Stimulated activated CD8-positive, alpha-beta memory T cell treated with anti-CD3 and anti-CD28 coated beads, Interleukin-2, amount 100 ng/mL, for 1 hour (primary cell): ENCODE data around the gene CYP2B6.
"Not testable (repeated sequence)": the region's sequence is repeated elsewhere in the genome, so short reads cannot be mapped to it uniquely, and the experiment has no call there.

Experiments
- DNase-seq, 2 donors: peaks; one replicate each; pipeline ENCODE4 v3.0.0-alpha.2; 2020; ENCODE audit warnings: low read depth in 2 of 2

Gene CYP2B6

DNA sequence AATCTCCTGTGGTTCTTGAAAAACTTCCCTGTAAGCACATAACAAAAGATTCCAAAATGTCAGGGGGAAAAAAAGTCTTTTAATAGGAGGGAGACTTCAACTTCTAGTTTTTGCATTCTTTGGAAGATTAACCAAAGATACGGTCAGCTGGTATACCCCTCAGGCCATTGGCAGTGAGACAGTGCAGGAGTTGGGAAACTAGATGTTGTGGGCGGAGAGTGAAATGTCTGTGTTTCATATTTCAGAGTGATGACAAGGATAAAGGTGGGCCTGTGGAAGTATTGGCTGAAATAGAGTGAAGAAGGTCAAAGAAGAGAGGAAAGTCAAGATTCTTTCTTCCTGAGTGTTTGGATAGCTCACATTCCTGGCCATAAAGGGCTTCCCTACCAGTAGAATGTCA lies 40.8 kb downstream of the CYP2B6 start:
- DNase-seq = no peak

DNA sequence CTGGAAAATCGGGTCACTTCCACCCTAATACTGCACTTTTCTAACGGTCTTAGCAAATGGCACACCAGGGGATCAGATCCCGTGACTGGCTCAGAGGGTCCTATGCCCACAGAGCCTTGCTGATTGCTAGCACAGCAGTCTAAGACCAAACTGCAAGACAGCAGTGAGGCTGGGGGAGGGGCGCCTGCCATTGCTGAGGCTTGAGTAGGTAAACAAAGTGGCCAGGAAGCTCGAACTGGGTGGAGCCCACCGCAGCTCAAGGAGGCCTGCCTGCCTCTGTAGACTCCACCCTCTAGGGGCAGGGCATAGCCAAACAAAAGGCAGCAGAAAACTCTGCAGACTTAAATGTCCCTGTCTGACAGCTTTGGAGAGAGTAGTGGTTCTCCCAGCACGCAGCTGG lies 42.2 kb downstream of the CYP2B6 start:
- DNase-seq = not testable (repeated sequence)

DNA sequence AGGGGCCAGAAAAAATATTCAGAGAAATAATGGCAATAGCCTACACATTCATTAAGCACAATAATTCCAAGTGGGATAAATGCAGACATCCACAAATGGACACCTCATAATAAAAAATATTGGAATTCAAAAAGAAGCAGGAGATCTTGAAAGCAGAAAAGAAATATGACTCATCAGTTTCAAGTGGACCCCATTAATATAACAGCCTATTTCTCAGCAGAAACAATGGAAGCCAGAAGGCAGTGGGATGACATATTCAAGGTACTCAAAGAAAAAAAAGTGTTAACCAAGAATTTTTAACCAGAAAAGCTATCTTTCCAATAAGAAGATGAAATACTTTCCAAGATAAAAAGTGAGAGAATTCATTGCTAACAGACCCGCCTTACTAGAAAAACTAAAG lies 48.7 kb downstream of the CYP2B6 start:
- DNase-seq = no peak

DNA sequence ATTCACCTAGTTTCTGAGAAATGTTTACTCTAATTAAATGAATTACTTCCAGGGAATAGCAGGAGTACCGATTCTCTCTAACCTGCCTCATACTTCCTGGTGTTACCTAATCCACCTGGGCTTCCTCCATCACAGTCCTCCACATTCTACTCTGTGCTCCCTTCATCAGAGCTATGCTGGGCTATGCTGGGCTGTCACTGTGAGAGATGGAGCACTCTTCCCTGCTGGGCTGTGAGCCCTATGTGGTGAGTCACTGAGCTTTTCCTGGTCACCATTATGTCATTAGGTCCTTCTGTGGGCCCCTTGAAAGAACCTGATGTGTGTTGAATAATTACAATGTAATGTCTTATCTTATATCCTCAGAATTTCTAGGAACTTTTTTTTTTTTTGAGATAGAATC lies 54.0 kb downstream of the CYP2B6 start:
- DNase-seq = not testable (repeated sequence)

DNA sequence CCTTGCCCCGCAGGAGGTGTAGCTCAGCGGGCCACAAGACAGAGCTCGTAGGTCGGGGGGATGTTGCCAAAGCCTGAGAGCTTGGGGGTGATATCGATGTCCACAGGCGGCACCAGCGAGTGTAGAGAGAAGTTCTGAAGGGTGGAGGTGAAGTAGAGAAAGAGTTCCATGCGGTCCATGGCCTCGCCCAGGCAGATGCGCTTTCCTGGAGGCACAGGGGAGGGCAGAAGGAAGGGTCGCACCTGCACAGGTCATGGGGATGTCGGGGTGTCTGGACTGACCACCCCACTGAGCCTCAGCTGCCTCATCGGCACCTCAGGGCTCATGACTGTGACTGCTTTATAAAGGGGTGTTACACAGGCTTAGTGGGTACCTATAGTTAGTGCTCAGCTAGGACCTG lies 59.3 kb downstream of the CYP2B6 start:
- DNase-seq = no peak

DNA sequence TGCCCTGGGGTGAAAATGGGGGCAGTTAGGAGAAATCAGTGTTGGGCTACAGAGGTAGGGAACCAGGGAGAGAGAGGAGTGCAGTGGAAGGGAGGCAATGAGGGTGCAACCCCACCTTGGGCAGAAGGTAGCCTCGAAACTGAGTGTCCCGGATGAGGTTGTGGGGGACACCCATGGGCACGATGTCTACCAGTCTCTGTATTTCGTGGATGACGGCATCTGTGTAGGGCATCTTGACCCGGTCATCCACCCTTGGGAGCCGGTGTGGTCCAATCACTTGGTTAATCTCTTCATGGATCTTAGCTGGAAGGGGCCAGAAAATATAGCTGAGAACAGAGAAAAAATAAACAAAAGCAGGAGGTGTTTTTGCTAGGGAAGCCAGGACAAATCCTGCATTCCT lies 61.1 kb downstream of the CYP2B6 start:
- not testable (repeated sequence) for DNase-seq

DNA sequence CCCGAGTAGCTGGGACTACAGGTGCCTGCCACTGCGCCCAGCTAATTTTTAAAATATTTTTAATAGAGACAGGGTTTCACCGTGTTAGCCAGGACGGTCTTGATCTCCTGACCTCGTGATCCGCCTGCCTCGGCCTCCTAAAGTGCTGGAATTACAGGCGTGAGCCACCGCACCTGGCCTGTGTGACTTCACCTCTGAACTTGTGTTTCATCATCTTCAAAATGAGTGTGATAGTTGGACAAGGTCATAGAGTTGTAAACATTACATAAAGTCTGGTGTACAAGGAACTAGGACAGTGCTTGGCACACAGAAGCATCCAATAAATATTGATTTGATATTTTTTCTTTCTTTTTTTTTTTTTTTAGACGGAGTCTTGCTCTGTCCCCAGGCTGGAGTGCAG lies 62.2 kb downstream of the CYP2B6 start:
- not testable (repeated sequence) for DNase-seq

DNA sequence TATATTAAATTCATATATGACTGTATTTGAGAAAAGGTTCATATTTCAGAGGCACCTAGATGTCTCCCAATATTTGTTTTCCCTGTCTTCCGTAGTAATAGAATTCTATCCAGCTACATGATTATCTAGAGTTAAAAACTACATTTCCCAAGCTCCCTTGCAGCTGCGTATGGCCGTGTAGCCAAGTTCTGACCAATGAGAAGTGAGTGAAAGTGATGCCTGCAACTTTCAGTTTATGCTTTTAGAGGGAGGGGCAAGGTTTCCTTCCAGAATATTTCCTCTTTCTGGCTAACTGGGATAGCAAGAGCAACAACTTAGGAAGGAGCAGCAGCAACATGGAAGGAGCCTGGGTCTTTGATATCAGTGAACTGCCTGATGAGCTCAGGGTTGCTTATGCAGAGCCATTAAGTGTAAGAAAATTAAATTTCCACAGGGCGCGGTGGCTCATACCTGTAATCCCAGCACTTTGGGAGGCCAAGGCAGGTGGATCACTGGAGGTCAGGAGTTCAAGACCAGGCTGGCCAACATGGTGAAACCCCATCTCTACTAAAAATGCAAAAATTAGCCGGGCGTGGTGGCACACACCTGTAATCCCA lies 74.0 kb downstream of the CYP2B6 start:
- no peak for DNase-seq
